CD4-positive, alpha-beta T cell treated with Interleukin-10 for 1 hour (primary cell): ENCODE data around the gene LAD1.
A peak's percentile ranks its signal among the peaks of the same experiment; 100 is the strongest.

Experiments used
- DNase-seq: peaks from one replicate; pipeline ENCODE4 v3.0.0-alpha.2; 2020

Gene LAD1

GRCh38 chr1:201389051-201389450 lies 10.1 kb downstream of the LAD1 start:
- no peak for DNase-seq

DNA sequence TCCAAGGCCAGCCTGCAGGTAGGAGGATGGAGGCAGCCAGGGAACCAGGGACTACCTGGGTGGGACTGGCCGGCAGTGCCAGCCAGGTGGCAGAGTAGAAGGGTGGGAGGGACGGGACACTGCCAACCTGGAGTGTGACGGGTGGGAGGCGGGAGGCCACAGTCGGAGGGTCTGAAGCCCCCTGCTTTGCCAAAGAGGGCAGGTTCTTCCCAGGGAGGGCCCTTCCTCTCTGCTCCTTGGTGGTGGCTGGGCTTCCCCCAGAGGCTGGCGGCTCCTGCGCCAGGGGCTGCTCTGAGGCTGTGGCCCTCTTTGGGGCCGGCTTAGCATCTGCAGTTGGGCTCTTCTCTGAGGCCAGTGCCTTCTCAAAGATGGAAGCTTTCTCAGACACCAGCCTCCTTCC lies 12.9 kb downstream of the LAD1 start:
- no peak for DNase-seq

DNA sequence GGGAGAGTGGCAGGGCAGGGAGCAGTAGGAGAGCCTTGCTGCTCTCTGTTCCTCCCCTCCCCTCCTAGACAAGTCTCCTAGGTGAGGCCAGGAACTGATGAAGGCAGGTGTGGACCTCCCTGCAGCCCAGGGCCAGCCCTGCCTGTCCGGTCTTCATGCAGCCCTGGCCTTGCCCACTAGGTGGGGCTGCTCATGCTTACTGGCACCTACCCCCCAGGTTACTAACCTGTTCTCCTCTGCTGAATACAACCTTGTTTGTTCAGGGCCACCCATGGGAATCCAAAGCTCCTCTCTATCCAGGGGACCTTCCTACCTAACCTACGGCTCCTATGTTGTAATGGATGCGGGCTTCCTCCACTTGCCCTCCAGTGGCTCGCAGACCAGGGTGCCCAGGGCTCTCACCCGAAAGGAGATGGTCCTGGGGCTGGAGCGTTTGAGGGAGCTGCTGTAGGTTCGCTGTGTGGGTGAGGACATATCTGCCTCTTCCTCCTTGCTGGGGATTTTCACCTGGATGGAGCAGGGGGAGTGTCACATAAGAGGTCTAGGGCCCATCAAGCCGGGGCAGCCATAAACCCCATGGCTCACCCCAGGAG lies 13.7 kb downstream of the LAD1 start:
- DNase-seq = peak; percentile 14

GRCh38 chr1:201384406-201384782 lies 14.7 kb downstream of the LAD1 start:
- no peak for DNase-seq

DNA sequence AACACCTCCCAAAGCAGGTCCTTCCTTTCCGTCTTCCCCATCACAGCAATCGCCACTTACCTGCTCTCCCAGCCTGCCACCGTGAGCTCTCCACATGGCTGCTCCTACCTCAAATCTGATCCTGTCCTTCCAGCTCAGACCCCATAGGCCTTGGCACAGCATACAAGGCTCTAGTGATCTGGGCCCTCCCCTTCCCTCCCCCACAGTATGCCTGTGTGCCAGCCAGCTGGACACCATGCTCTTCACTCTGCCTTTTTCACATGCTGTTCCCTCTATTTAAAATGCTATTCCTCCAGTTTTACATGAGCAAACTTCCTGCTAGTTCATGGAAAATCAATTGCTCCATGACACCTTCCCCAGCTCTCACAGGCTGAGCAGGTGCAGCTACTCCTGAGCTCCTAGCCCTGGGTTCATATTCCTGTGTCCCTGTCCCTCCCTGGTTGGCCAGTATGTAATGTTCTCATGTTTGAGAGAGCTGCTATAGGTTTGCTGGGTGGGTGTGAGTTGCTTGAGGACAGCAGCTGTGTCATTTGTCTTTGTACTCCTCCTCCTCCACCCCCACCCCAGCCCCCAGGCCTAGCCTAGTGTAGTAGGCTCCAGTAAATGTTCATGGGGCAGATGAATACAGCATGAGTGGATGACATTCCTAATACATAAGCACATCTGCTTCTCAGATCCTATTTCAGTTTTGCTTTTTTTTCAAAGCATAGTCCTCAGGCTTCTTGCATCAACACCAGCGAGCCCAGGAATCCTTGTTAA lies 15.3 kb downstream of the LAD1 start:
- no peak for DNase-seq

DNA sequence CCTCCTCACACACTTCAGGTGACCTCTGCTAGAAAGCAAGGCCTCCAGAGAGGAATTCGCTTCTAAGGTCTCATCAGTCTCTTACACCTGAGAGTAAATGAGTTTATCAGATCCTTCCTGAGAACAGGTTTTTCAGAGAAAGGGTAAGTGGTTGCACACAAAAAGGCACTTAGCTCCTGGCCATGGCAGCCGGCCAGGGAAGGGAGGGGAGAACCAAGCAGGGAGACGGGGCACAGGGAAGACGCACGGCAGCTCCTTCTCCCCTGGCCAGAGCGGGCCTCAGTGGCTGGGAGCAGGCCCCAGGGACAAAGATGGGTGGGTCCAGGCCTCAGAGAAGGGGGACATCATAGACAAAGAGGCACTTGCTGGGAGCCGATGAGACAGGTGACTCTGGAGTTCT lies 18.0 kb downstream of the LAD1 start:
- DNase-seq = no peak

DNA sequence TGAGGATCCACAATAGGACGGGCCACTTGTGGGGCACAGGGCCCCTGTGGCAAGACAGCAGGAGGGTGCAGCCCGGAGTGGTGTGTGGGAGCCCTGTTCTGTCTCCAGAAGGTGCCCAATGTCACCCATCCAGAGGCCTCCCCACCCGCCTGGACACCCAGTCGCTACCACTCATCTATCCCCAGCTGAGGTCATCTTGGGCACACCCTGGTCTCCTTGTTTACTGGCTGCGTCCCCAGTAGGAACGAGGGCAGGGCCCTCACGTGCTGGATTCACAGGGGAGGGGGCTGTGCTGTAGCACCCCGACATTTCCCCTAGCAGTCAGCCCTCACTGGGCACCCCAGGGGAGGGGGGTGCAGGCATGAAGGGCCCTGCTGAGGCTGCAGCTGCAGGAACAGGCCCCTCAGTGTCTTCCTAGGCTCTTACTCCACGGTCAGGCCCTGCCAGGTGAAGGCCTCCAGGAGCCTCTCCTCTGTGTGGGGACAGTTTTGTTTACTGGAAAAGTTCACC lies 19.3 kb downstream of the LAD1 start:
- DNase-seq = no peak

- no peak for DNase-seq
Measured at GRCh38 chr1:201378804-201379203, 20.3 kb downstream of the LAD1 start.

- no peak for DNase-seq
Measured at GRCh38 chr1:201377611-201378092, 21.5 kb downstream of the LAD1 start, which contains the start of gene TNNT2. Gene TNNT2, minus strand, starts transcription at chr1:201377680. Its CDS starts 4,426 bp downstream, at chr1:201373254.

DNA sequence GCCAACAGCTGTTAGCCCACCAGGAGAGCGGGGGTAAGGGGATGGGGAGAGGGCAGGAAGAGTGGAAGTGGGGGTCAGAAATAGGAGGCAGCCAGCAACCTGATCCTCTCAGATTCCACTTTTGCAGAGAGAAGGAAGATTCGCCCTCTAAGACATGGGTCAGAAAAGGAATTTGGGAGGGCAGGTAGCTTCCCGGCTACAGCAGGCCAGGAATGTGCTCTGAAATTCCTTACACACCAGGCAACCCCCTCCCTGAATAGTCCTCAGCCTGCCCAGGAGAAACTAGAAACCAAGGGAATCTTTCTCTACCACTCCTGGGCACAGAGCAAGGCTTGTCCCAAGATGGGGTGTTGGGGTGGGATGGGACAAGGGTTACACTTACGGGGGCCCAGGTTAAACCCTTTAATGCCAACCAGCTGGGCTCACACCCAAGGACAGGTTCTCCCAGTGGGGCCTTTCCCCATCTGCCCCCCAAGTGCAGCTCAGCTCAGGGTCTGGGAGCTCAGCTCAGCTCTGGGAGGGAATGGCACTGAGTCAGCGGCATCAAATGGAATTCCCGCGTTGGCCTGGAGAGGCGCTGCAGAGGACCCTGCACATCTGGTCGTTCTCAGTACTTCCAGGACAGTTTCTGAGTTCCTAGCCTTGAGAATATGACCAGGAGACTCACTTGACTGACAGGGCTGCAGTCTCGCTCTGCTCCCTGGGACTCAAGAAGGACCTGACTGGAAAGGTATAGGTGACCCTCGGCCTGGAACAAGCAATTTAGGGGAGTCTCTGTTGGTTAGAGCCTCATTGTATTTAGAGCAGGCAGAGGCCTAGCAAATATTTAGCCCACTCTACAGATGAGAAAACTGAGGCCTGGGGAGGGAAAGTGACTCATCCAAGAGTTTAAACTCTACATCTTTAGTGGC lies 22.4 kb downstream of the LAD1 start:
- DNase-seq = peak; percentile 1

DNA sequence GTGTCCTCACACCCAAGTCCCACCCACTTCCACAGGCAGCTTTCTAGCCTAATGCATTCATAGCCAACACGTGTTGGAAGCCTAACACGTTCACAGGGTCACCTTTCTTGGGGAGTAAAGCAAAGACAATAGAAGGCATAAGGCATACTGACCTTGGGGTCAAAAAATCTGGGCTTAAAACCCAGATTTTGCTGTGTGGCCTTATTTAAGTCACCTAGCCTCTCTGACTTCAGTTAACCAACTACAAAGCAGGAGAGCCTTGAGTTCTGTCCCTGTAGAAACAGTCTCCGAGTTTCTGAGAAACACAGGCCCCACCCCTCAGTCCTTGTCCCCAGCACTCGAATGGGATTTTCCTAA lies 23.0 kb downstream of the LAD1 start:
- DNase-seq = no peak

- DNase-seq = no peak
Measured at GRCh38 chr1:201375169-201375568, 24.0 kb downstream of the LAD1 start.

DNA sequence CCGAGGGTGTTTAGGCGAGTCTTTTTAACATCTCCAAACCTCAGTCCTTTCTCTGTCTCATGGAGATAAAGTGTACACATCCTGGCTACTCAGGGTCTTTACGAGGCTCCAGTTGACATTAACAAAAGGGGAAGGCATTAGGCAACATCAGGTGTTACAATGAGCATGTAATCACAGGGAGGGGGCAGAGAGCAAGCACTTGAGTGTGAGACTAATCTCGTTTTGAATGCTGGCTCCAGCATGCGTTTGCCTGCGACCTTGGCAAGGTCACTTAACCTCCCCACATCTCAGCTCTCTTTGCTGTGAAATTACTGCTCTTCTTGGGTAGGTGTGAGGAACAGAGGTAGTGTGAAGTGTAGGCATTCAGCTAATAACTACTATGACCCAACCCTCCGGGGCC lies 24.8 kb downstream of the LAD1 start:
- DNase-seq = no peak

DNA sequence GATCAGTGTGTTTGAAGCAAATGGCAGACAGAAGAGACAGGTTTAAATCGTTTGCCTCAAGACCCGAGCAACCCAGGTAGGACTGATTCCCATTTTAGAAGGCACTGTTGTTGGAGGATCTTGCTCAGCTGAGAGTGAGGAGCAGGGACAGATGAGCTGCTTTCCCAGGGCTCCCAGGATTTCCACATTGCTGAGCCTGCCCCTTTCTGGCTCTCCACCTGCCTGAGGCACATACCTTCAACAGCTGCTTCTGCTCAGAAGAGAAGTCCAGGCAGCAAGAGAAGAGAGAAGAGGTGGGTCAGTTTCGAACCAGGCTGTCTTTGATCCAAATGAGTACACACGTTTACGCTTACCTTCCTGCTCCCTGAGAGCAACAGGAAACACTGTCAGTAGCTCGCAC lies 27.3 kb downstream of the LAD1 start:
- DNase-seq = no peak

- DNase-seq = no peak
Measured at GRCh38 chr1:201371276-201371675, 27.8 kb downstream of the LAD1 start.

GRCh38 chr1:201370500-201370899 lies 28.6 kb downstream of the LAD1 start:
- no peak for DNase-seq

- DNase-seq = no peak
Measured at GRCh38 chr1:201369209-201369608, 29.9 kb downstream of the LAD1 start.

DNA sequence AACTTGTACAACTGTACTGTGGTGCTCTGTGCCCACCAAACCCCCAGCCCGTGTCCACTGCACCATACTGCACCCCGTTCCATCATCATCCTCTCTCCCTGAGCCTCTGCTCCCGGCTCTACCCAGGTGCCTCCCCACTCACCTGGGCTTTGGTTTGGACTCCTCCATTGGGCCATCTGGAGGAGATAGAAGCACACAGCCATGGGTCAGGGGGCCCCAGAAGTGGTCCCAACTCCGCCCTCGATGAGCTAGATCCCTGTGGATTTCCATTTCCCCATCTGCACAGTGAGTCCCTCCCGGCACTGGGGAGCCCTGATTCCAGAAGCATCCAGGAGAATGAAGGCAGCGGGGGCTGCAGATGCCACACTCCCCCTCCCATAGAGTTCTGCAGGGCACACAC lies 32.4 kb downstream of the LAD1 start:
- no peak for DNase-seq

GRCh38 chr1:201365251-201365650 lies 33.9 kb downstream of the LAD1 start:
- DNase-seq = no peak

GRCh38 chr1:201364808-201365105 lies 34.4 kb downstream of the LAD1 start:
- DNase-seq = no peak

GRCh38 chr1:201363467-201363866 lies 35.7 kb downstream of the LAD1 start:
- no peak for DNase-seq

- no peak for DNase-seq
Measured at GRCh38 chr1:201362906-201363305, 36.2 kb downstream of the LAD1 start.

DNA sequence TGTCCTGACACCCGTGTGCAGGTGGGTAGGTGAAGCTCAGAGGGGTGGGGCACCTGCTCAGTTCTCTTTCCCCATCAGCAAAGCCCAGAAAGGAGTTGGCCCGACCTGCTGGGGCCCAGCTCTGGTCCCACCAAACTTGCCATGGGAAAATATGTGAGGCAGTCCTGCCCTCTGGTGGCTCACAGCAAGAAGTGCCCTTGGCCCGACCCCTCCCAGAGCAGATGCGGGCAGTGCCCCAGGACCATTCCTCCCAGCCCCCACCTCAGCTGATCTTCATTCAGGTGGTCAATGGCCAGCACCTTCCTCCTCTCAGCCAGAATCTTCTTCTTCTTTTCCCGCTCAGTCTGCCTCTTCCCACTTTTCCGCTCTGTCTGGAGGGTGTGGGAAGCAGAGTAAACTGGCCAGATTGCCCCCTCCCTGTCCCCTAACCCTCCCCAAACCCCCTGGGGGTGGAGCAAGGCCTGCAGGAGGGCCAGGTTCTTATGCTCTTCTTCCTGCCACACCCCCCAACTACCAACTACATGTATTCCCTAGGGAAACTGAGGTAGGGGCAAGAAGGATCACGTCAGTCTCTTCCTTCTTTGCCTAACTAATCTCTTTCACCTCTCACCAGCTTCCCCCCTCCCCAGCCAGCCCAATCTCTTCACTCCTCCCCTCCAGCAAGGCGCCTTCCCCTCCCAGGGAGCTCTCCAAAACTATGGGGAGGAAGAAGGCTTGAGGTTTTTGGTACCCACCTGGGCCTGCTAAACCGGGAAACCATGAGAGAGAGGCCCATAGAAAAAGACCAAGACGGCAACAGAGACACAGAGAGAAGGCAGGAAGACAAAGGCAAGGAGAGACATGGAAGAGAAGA lies 37.2 kb downstream of the LAD1 start:
- no peak for DNase-seq
